MM.1S (cell line): ENCODE measurements around the gene SCAI.
"Not testable (repeated sequence)": the region's sequence is repeated elsewhere in the genome, so short reads cannot be mapped to it uniquely, and the experiment has no call there.

Source experiments
- DNase-seq: peaks from one replicate; pipeline ENCODE4 v3.0.0-alpha.2; 2015
- H2AFZ ChIP-seq: fragments of 300-600 bp; sonication (generic); 2 replicates; pipeline ENCODE4 v1.6.0; 2016; ENCODE audit warnings: antibody characterized with exemption, low read length
- H3F3A ChIP-seq: fragments of 300-600 bp; sonication (generic); 2 replicates; pipeline ENCODE4 v1.6.1; 2016; ENCODE audit warnings: mild to moderate bottlenecking, antibody characterized with exemption, low read length, moderate library complexity, mixed read lengths; ENCODE audit not compliant: insufficient read depth
- H3K27ac ChIP-seq: fragments of 300-600 bp; sonication (generic); 2 replicates; pipeline ENCODE4 v1.5.1; 2016; ENCODE audit warnings: mild to moderate bottlenecking, low read length
- H3K27me3 ChIP-seq: fragments of 300-600 bp; sonication (generic); replicated peaks from 2 replicates; pipeline ENCODE4 v1.6.0; 2016; ENCODE audit warnings: low read length; ENCODE audit not compliant: insufficient read depth
- H3K36me3 ChIP-seq: fragments of 300-600 bp; sonication (generic); replicated peaks from 2 replicates; pipeline ENCODE4 v1.6.1; 2016; ENCODE audit warnings: mild to moderate bottlenecking, low read length, mixed read lengths; ENCODE audit not compliant: insufficient read depth
- H3K4me1 ChIP-seq: fragments of 300-600 bp; sonication (generic); 2 replicates; pipeline ENCODE4 v1.6.1; 2016; ENCODE audit warnings: low read length, mixed read lengths
- H3K4me2 ChIP-seq: fragments of 300-600 bp; sonication (generic); 2 replicates; pipeline ENCODE4 v1.6.0; 2016; ENCODE audit warnings: low read depth, low read length
- H3K4me3 ChIP-seq: fragments of 300-600 bp; sonication (generic); 2 replicates; pipeline ENCODE4 v1.5.1; 2016; ENCODE audit warnings: low read length, mixed read lengths
- H3K79me2 ChIP-seq: fragments of 300-600 bp; sonication (generic); 2 replicates; pipeline ENCODE4 v1.6.1; 2016; ENCODE audit warnings: mixed run types, low read length, mixed read lengths
- H3K9ac ChIP-seq: fragments of 300-600 bp; sonication (generic); 2 replicates; pipeline ENCODE4 v1.6.1; 2016; ENCODE audit warnings: low read length, mixed read lengths
- H3K9me2 ChIP-seq: fragments of 300-600 bp; sonication (generic); replicated peaks from 2 replicates; pipeline ENCODE4 v1.6.1; 2016; ENCODE audit warnings: mild to moderate bottlenecking, low read length, mixed read lengths; ENCODE audit not compliant: insufficient read depth
- H3K9me3 ChIP-seq: fragments of 300-600 bp; sonication (generic); replicated peaks from 2 replicates; pipeline ENCODE4 v1.6.1; 2016; ENCODE audit warnings: mild to moderate bottlenecking, low read length, mixed read lengths; ENCODE audit not compliant: insufficient read depth
- H4K20me1 ChIP-seq: fragments of 300-600 bp; sonication (generic); 2 replicates; pipeline ENCODE4 v1.6.1; 2016; ENCODE audit warnings: mild to moderate bottlenecking, low read length, moderate library complexity, mixed read lengths; ENCODE audit not compliant: insufficient read depth
- CTCF ChIP-seq: fragments of 300-600 bp; sonication (generic); IDR thresholded peaks from 2 replicates; pipeline ENCODE4 v1.5.1; 2016; ENCODE audit warnings: antibody characterized with exemption, low read length, mixed read lengths
- EZH2 ChIP-seq: fragments of 300-600 bp; sonication (generic); optimal IDR thresholded peaks from 2 replicates; pipeline ENCODE3; 2017; ENCODE audit warnings: low read depth, mild to moderate bottlenecking, antibody characterized with exemption, low read length, mixed read lengths
- EZH2phosphoT487 ChIP-seq: fragments of 300-600 bp; sonication (generic); IDR thresholded peaks from 2 replicates; pipeline ENCODE4 v1.6.1; 2018; ENCODE audit warnings: antibody characterized with exemption, low read length

Gene SCAI

GRCh38 chr9:125110464-125110863 is 32.9 kb downstream of the SCAI start:
- H3K4me1 ChIP-seq = 0 out of 2 replicates have a peak, but pooled peaks cover 3% of the 10 kb centered on the region
- no peak for TF ChIP-seq CTCF
- TF ChIP-seq EZH2 = no peak
- TF ChIP-seq EZH2phosphoT487 = no peak
- H2AFZ ChIP-seq = no peak overlapping the region
- H3K27ac ChIP-seq = no peak overlapping the region
- H3K4me2 ChIP-seq = no peak overlapping the region
- no peaks in the 10 kb centered on the region for H3K36me3 ChIP-seq
- H3K9me3 ChIP-seq = no peaks in the 10 kb centered on the region
- H3F3A ChIP-seq = no peaks in the 10 kb centered on the region
- no peaks in the 10 kb centered on the region for H3K9me2 ChIP-seq
- H3K79me2 ChIP-seq = peaks cover 16% of the 10 kb centered on the region; the same call in 1 of the 2 replicates
- no peak overlapping the region for H3K9ac ChIP-seq
- H3K4me3 ChIP-seq = no peak overlapping the region
- H4K20me1 ChIP-seq = no peaks in the 10 kb centered on the region
- DNase-seq = no peak
- H3K27me3 ChIP-seq = no peaks in the 10 kb centered on the region

- H2AFZ ChIP-seq, H3K27me3 ChIP-seq, H3K9ac ChIP-seq, H3K4me3 ChIP-seq, H3F3A ChIP-seq, H3K4me2 ChIP-seq, DNase-seq, H4K20me1 ChIP-seq, H3K27ac ChIP-seq, H3K9me2 ChIP-seq, H3K36me3 ChIP-seq, H3K4me1 ChIP-seq, H3K9me3 ChIP-seq: not testable (repeated sequence)
- peaks cover 18% of the 10 kb centered on the region for H3K79me2 ChIP-seq
Measured at GRCh38 chr9:125108541-125108940, 34.8 kb downstream of the SCAI start.

- no peak for DNase-seq
- Histone ChIP-seq H2AFZ (no peak overlapping the region), H3K4me2 (no peak overlapping the region), H3K36me3 (no peaks in the 10 kb centered on the region), H3K4me3 (no peak overlapping the region), H4K20me1 (no peaks in the 10 kb centered on the region), H3K27ac (no peak overlapping the region), H3K4me1 (0 out of 2 replicates have a peak, but pooled peaks cover 3% of the 10 kb centered on the region), H3K9ac (no peak overlapping the region), H3K9me2 (no peaks in the 10 kb centered on the region), H3K9me3 (no peaks in the 10 kb centered on the region), H3K79me2 (peaks cover 12% of the 10 kb centered on the region; the same call in 1 of the 2 replicates), H3F3A (no peaks in the 10 kb centered on the region), H3K27me3 (no peaks in the 10 kb centered on the region)
- no peak for TF ChIP-seq CTCF
- TF ChIP-seq EZH2phosphoT487 = no peak
- no peak for TF ChIP-seq EZH2
Measured at GRCh38 chr9:125106285-125106893, 36.9 kb downstream of the SCAI start.

- no peaks in the 10 kb centered on the region for H4K20me1 ChIP-seq
- H3K27ac ChIP-seq = no peak overlapping the region
- no peak overlapping the region for H3K4me3 ChIP-seq
- no peak overlapping the region for H3K4me2 ChIP-seq
- no peak overlapping the region for H3K9ac ChIP-seq
- H3F3A ChIP-seq = no peaks in the 10 kb centered on the region
- no peaks in the 10 kb centered on the region for H3K9me2 ChIP-seq
- TF ChIP-seq EZH2phosphoT487 = no peak
- no peak for TF ChIP-seq CTCF
- no peak for TF ChIP-seq EZH2
- no peaks in the 10 kb centered on the region for H3K9me3 ChIP-seq
- no peaks in the 10 kb centered on the region for H3K36me3 ChIP-seq
- no peak for DNase-seq
- no peak overlapping the region for H2AFZ ChIP-seq
- no peaks in the 10 kb centered on the region for H3K4me1 ChIP-seq
- H3K79me2 ChIP-seq = peaks cover 6% of the 10 kb centered on the region; the same call in 1 of the 2 replicates
- no peaks in the 10 kb centered on the region for H3K27me3 ChIP-seq
Measured at GRCh38 chr9:125103770-125104460, 39.4 kb downstream of the SCAI start.
